ENCODE results near the gene FLAD1.

Gene FLAD1

DNA sequence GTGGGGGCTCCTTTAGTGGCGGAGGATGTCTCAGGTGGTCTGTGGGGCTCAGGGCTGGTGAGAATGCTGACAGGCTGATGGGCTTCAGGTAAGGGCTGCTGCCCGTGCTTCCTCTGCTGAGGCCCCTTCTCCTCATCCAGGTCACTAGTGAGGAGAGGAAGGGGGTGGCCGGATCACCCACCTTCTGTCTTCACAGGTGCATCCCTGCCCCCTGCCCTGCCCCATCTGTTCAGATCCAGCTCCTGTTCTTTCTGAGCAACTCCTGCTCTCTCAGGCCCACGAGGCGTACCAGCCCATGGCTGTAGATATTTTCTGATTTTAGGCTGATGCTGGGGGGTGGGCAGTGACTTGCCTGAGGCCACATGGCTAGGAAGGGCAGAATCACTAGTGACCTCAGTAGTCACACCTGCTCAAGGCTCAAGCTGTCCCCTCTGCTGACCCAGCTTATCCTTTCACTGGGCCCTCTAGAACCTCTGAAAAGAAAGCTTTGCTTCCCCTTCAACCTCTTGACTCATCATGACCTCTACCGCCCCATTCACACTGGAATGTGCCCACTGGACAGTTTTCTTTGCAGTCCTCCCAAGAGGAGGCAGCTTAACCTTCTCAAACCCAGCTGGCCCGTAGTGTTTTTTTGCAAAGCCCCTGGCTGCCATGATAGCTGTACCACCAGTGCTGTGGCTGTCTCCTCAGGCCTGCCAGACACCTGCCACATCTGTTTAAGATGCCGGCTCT, 35.6 kb downstream of the FLAD1 start:
- DNase-seq = peak in 3 of 4 experiments; percentile 52 to 65 (median 57)

- no peak for DNase-seq
These were observed 36.5 kb downstream of the FLAD1 start for GRCh38 chr1:155019377-155020245.

DNA sequence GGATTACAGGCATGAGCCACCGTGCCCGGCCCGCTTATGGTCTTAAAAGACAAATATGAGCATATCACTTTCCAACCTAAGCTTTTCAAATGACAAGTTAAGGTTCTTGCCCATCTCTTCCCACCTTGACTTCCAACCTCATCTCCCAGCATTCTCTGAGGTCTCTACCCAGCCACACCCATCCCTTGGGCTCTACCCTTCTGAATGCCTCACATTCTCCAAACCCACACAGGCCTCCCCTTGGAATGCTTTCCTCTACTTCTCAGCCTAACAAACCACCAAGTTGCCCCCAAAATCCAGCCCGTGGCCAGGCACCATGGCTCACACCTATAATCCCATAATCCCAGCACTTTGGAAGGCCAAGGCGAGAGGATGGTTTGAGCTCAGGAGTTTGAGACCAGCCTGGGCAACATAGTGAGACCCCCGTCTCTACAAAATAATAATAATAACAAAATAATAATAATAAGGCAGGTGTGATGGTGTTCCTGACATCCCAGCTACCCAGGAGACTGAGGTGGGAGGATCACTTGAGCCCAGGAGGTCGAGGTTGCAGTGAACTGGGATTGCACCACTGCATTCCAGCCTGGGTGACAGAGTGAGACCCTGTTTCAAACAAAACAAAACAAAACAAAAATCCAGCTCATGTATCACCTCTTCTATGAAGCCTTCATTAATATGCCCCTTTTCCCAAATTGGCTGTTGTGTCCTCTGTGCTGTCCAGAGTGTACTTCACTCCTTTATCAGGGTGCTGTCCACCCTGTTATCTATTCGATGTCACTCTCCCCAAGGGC, 39.2 kb downstream of the FLAD1 start:
- DNase-seq = no peak

GRCh38 chr1:155022927-155023236, 39.7 kb downstream of the FLAD1 start:
- DNase-seq = peak; percentile 49 to 73 (median 66)

DNA sequence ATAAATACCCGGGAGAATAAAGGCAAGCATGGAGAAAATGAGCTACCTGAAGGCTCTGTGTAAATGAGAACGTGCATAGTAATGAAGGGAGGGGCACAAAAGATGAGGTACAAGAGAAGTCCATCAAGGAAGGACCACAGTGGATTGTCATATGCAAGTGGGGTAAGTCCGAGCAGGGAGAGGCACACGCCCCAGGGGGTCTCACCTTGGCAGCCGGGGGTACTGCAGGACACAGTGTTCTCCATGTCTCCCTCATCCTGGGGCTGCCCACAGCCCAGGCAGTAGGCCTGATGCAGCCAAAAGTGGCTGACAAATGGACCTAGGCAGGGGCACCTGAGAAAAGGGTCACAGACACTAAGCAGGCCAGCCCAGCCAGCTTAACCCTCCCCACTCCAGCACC, 40.5 kb downstream of the FLAD1 start:
- no peak for DNase-seq

- DNase-seq = no peak
These were observed 41.2 kb downstream of the FLAD1 start for GRCh38 chr1:155024315-155024714.

GRCh38 chr1:155026154-155026553, 43.0 kb downstream of the FLAD1 start:
- no peak for DNase-seq

DNA sequence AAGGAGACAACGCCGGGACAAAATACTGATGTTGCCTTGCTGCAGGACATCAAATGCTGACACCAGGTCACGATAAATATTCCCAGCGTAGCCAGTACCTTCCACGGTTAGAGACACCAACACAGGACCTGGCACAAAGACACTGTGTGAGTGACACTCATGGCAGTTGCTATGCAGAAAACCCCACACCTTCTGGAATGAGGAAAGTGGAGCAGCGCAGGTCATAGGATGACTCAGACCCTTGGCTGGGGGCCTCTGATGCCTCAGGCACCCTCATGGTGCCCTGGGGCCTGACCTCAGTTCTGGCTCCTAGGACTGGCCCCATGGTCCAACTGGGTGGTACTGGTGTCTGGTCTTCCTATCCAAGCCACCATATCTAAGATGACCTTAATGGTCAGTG, 43.4 kb downstream of the FLAD1 start:
- no peak for DNase-seq

DNA sequence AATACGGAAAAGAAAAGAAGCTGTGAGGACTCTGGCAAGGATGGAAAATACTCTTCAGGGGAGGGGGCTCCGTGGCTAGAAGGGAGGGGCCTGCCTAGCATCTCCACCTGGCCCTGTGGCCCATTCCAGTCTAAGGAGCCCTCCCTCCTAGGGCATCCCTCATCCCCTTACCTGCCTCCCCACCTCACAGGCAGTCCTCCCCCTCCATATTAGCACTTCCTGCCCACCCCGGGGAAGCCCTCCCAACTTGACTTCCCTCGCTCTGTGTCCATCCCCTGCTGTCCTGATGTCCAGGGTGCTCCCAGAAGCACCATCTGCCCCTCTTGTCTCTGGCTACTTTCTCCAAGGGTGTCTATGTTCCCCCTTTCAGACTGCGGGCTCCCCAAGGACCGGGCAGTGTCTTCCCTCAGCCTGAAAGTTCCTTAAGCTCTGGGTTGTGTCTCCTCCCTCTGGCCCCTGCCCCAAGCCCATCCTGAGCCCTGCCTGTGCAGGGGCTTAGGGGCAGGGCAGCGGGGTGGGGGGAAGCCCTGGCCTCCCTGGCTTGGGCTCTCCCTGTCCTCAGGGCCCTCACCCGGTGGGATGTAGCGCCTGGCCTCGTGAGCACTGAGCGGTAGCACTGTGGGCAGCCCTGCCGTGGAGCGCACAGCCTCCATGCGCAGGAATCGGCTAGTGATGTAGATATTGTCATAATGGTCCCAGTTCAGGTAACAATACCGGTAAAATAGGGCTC, 46.5 kb downstream of the FLAD1 start:
- no peak for DNase-seq

DNA sequence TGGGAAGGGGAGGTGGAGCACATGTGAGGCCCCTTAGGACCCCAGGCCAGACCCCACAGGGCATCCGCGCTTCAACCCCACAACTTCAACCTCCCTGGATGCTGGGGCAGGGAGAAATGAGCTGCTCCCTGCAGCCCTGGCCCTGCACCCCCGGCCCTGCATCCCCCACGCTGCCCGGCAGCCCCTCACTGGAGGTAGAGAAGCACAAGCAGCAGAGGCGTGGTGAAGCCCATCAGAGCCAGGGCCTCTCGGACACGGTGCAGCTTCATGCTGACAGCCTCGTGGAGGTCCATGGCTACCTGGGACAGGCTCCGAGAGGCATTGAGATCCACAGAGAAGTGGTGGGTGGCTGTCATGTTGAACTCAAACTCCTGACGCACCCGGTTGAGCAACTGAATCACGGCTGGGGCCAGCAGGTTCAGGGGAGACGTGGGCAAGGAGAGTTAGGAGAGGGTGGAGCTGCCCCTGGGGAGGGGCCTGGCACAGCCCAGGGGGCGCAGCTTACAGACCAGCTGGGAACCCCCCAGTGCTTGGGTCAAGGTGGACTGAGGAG, 47.2 kb downstream of the FLAD1 start:
- no peak for DNase-seq

- no peak for DNase-seq
These were observed 47.8 kb downstream of the FLAD1 start for GRCh38 chr1:155030899-155031298.

GRCh38 chr1:155032886-155033285, 49.7 kb downstream of the FLAD1 start:
- DNase-seq = no peak

GRCh38 chr1:155033524-155033923, 50.4 kb downstream of the FLAD1 start, which contains the start of the genes DCST1 and DCST2:
Gene DCST1, plus strand, starts transcription at chr1:155033824. Its CDS starts 213 bp downstream, at chr1:155034037.
Gene DCST2, minus strand, starts transcription at chr1:155033781. Its CDS starts 80 bp downstream, at chr1:155033701.
- DNase-seq = no peak

DNA sequence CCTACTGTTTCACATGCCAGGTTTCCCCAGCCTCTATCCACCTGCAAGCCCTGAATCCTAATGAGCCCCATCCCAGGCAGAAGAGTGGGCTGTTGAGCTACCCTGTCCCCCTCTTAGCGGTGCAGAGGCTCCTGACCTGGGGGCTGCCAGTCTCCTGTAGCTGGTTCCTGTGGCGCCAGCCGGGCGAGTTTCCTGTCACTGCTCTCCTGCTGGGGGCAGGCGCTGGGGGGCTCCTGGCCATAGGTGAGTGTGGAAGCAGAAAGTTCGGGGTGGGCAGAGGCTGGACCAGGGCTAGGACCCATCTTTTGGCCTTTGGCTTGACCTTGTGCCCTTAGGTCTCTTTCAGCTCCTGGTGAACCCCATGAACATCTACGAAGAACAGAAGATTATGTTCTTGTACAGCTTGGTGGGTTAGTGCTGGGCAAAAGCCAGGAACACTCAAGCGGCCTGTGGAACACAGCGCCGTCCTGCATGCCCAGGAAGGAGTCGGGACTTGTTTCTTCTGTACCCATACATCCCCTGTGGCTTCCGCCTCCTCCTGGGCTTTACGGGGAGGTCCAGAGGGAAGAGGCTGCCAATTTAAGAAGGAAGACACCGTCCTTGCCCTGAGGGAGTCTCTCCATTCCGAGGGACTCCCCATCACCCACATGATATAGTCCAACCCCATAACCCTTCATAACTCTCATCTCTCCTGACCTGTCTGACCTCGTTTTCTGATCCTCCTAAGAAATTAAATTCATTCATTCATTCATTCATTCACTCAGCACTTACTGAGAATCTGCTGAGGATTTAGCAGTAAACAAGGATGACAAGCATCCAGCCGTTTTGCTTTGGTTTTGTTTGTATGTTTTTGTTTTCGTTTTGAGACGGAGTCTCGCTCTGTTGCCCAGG, 51.4 kb downstream of the FLAD1 start:
- peak in 1 of 4 experiments; percentile 0 for DNase-seq

DNA sequence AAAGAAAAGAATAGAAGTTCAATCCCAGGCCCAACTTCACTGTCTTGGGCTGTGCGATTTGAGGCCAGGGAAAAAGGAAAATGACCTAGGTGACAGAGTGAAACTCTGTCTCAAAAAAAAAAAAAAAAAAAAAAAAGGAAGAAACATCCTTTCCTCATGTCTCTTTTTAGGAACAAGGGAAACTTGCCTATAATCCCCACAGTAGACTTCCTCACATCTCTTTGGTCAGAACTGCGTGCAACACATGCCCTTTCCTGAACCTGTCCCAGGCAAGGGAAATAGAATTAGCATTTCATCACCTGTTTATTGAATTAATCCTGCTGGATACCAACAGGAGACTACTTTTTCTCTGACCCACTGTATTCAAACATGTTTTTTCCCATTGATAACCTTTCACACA, 52.8 kb downstream of the FLAD1 start:
- DNase-seq = peak; percentile 46 to 71 (median 60)

DNA sequence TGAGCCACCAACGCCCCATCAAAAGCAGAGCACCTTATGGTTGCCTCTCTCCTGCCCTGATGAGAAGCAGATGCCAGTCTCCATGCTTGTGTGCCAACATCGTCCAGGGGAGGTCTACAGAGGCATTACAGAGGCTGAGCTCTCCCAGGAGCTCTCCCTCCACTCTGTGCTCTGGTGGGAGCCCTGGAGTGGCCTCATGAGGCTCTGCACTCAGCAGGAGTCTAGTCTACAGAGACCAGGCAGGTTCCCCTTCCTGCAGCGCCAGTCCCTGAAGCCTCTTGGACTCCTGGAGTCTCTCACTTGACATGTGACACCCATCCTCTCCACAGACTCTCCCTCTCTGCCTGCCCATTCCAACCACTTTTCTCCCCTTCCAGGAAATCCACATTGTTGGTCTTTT, 53.9 kb downstream of the FLAD1 start:
- DNase-seq = no peak

DNA sequence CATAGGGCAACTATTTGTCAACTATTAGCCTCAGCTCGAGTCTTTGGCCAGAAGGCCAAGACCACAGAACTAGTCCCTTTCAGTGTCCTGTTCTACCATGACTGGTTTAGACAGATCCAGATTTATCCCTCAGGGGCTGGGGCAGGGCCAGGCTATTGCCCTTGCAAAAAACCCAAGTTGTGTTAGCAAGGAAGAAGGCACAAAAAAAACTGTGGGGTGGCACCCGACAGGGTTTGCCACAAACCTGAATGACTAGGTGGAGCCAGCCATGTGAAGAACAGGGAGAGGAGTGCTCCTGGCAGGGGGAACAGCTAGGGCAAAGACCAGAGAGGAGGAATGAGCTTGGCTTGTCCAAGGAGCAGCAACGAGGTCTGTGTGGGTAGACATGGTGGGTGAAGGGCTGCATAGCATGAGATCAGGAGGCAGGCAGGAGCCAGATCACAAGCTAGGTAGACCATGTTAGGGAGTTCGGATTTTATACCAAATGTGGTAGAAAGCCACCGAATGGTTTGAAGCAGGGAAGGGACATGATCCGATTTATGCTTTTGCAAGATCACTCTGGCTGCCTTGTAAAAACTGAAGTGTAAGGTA, 54.8 kb downstream of the FLAD1 start:
- no peak for DNase-seq

DNA sequence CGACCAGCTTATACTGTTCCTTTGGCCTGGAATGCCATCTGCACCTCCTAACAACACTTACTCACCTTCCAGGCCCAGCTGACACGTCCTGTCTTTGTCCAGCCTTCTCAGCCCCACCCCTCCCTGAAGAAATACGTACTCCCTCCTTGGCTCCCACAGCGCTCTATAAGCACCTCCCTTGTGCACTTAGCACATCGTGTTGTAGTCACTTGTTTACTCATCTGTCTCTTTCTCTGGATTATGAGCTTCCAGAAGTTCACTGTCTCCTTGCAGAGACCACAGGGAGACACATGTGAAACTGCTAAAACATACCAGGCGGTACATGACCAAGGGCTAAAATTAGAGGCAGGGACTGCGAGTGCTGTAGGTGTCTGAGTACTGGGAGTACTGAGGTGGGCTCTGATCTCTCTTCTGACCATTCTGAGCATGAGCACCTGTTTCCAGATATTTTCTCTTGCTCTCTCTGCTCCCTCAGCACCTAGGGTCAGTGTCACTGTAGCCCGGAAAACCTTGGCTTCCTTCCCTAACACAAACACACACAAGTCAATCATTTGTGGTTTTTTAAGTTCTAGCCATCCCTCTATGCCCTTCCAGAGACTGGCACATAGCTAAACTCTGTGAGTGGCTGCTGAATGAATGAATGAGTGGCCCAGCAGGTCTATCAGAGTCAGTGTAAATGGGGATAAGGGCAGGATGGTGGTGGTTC, 55.6 kb downstream of the FLAD1 start:
- peak in 1 of 4 experiments; percentile 34 for DNase-seq

DNA sequence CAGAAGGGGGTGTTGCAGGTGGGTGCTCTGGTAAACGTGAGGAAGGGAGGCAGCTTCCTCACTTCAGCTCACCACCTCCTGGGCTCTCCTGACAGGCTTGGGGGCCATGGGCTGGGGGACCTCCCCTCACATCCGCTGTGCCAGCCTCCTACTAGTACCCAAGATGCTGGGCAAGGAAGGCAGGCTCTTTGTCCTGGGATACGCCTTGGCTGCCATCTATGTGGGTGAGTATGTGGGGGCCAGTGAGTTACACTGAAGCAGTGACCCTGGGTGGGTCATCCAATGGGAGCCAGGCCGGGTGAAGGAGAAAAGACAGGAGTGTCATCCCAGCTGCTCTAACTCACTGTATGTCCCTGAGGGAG, 56.1 kb downstream of the FLAD1 start:
- DNase-seq = no peak
